K562 (cell line): Measurements from ENCODE around the gene SUPT5H. TPM values are rescaled to one million over a fixed set of nuclear protein-coding genes. Genes with fewer than 3 reads are reported as not detected.
A peak's percentile ranks its signal among the peaks of the same experiment; 100 is the strongest.

Experiments
- CBFB ChIP-seq: sonication (generic); formaldehyde crosslinking; IDR thresholded peaks from 2 replicates; pipeline ENCODE4 v1.4.0; 2020; ENCODE audit warnings: mild to moderate bottlenecking, missing genetic modification reagents
- CCAR2 ChIP-seq: fragments of 200-400 bp; formaldehyde crosslinking; IDR thresholded peaks from 2 replicates; pipeline ENCODE4 v1.6.1; 2017; ENCODE audit warnings: mild to moderate bottlenecking, low read depth, low read length
- CTBP1 ChIP-seq: fragments of 450-650 bp; IDR thresholded peaks from 2 replicates; pipeline ENCODE4 v1.6.1; 2016; ENCODE audit warnings: borderline replicate concordance
- EGR1 ChIP-seq: fragments of 450-650 bp; conservative IDR thresholded peaks from 2 replicates; pipeline ENCODE4 v1.6.1; 2017; ENCODE audit warnings: mild to moderate bottlenecking
- ESRRB ChIP-seq: fragments of 250-450 bp; sonication (Bioruptor Pico); IDR thresholded peaks from 2 replicates; pipeline ENCODE4 v1.5.0; 2020; ENCODE audit warnings: mild to moderate bottlenecking, moderate library complexity, borderline replicate concordance
- HDAC1 ChIP-seq, 2 experiments: fragments of 450-650 bp; IDR thresholded peaks; 2 replicates each; pipeline ENCODE4 v1.6.1; 2016 to 2017; ENCODE audit warnings: inconsistent platforms in 1 of 2, mild to moderate bottlenecking in 1 of 2, moderate library complexity in 1 of 2
- HEY1 ChIP-seq: fragments of 250-450 bp; sonication (Bioruptor Pico); IDR thresholded peaks from 2 replicates; pipeline ENCODE4 v1.5.0; 2020; ENCODE audit warnings: mild to moderate bottlenecking, moderate library complexity, borderline replicate concordance
- LEF1 ChIP-seq: fragments of 450-650 bp; IDR thresholded peaks from 2 replicates; pipeline ENCODE4 v1.6.1; 2016; ENCODE audit warnings: mild to moderate bottlenecking
- NR2F6 ChIP-seq: fragments of 450-650 bp; formaldehyde crosslinking; IDR thresholded peaks from 2 replicates; pipeline ENCODE4 v1.4.0; 2020; ENCODE audit warnings: mild to moderate bottlenecking
- PCBP2 ChIP-seq: fragments of 200-400 bp; formaldehyde crosslinking; IDR thresholded peaks from 2 replicates; pipeline ENCODE4 v1.6.1; 2018; ENCODE audit warnings: low read length, low read depth, mild to moderate bottlenecking, moderate library complexity; ENCODE audit not compliant: poor library complexity, severe bottlenecking
- POLR2B ChIP-seq: fragments of 450-650 bp; IDR thresholded peaks from 2 replicates; pipeline ENCODE4 v1.6.1; 2018; ENCODE audit warnings: low read depth; ENCODE audit not compliant: partially characterized antibody
- PRPF4 ChIP-seq: fragments of 200-400 bp; formaldehyde crosslinking; IDR thresholded peaks from one replicate; pipeline ENCODE4 v1.6.1; 2017; ENCODE audit warnings: low read length, low read depth, mild to moderate bottlenecking; ENCODE audit not compliant: insufficient read depth, poor library complexity, severe bottlenecking
- RBBP5 ChIP-seq: fragments of 200-600 bp; sonication (generic); IDR thresholded peaks from 2 replicates; pipeline ENCODE4 v1.6.1; 2012; ENCODE audit warnings: borderline replicate concordance, mild to moderate bottlenecking, low read length, control low read depth, inconsistent platforms; ENCODE audit not compliant: insufficient read depth, poor library complexity, severe bottlenecking
- SAP30 ChIP-seq: fragments of 200-600 bp; sonication (generic); IDR thresholded peaks from 2 replicates; pipeline ENCODE4 v1.6.1; 2012; ENCODE audit warnings: borderline replicate concordance, low read depth, mild to moderate bottlenecking, moderate library complexity, low read length, control low read depth, inconsistent platforms; ENCODE audit not compliant: insufficient read depth, poor library complexity, severe bottlenecking
- SIN3B ChIP-seq: fragments of 450-650 bp; IDR thresholded peaks from 2 replicates; pipeline ENCODE4 v1.6.1; 2017; ENCODE audit warnings: low read depth, mild to moderate bottlenecking, moderate library complexity
- SPI1 ChIP-seq: IDR thresholded peaks from 2 replicates; pipeline ENCODE4 v1.6.1; 2011; ENCODE audit warnings: low read depth, low read length, control low read depth, borderline replicate concordance
- TAF9B ChIP-seq: fragments of 450-650 bp; IDR thresholded peaks from 2 replicates; pipeline ENCODE4 v1.6.1; 2018; ENCODE audit warnings: mild to moderate bottlenecking; ENCODE audit not compliant: partially characterized antibody
- TBL1XR1 ChIP-seq, 2 experiments: IDR thresholded peaks; 2 replicates each; pipeline ENCODE4 v1.6.1; 2012; ENCODE audit warnings: improper control_type of control experiment in 2 of 2, low read length in 2 of 2, mild to moderate bottlenecking in 1 of 2
- ZNF780A ChIP-seq: fragments of 250-450 bp; sonication (Bioruptor Pico); IDR thresholded peaks from 2 replicates; pipeline ENCODE4 v1.5.0; 2021; ENCODE audit warnings: mild to moderate bottlenecking
- polyA plus RNA-seq, 8 experiments: library from polyadenylated mRNA; depleted of rRNA in 4 of 8; stranded (reverse) in 5 of 8; unstranded in 3 of 8; fragments of >200 nt; fragmentation: Nextera tagmentation in 2 of 8; fragmentation: Illumina TruSeq in 1 of 8; extraction: Ambion mirVana in 2 of 8; extraction: Trizol in 1 of 8; gene quantifications; 2 replicates each; pipeline versions ENCODE4 v1.2.1 to v1.2.3, GENCODE V29; 2011 to 2014; ENCODE audit warnings: inconsistent platforms in 1 of 8, missing spikeins in 1 of 8
- total RNA-seq, 7 experiments: library from RNA; depleted of rRNA in 6 of 7; stranded (reverse); fragments of >200 nt in 6 of 7; fragmentation: Illumina TruSeq in 2 of 7; extraction: Trizol in 2 of 7; gene quantifications; 2 replicates each; pipeline versions ENCODE4 v1.2.1 to v1.2.3, GENCODE V29; 2011 to 2021; ENCODE audit warnings: low replicate concordance in 1 of 7
- TF ChIP-seq, protein P1 (sequence below): fragments of 200-800 bp; sonication (Bioruptor generic); IDR thresholded peaks from 2 replicates; pipeline ENCODE4 v1.6.1; 2017; ENCODE audit warnings: missing genetic modification characterization, missing compliant biosample characterization
- TF ChIP-seq, protein P2 (sequence below): fragments of 250-450 bp; sonication (Bioruptor Pico); IDR thresholded peaks from 2 replicates; pipeline ENCODE4 v1.4.0; 2020; ENCODE audit warnings: mild to moderate bottlenecking, moderate library complexity

SUPT5H gene
- total and polyA plus RNA-seq, 9 of the 15 experiments (the other 6 are each of a cell fraction or from before 2014, with no cell fraction given) = 13.3 to 85.9 (median 35.9) TPM

DNA sequence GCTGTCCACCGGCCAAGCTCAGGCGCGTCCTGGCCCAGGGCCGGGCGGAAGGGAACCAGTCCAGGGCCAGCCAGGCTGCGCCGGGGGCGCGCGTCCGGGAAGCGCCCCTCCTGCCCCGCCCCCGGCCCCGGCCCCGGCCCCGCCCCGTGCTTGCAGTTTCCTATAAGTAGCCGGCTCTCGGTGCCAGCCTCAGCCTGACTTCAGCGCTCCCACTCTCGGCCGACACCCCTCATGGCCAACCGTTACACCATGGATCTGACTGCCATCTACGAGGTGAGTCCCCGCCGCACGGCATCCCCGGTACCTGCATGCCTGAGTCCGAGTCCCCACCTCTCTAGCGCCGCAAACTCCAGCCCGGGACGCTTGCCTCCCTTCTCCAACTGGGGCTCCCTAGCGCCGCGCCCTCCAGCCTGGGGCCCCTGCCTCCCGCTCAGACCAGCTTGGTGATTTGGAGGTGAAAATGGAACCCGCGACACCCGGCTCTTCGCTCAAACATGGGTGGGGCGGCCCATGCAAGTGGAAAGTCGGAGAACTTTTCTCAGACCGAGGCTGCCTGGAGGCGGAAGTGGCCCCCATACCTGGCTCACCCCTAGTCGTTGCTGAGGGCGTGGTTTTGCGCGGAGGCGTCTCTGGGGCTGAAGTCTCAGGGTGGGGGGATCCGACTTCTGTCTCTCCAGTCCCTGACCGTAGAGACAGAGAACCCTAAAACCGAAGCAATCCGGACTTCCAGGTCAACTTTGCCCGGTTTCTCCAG lies 38.5 kb upstream of the SUPT5H start, which contains the start of gene ZFP36 (continued):
- TF ChIP-seq, protein P1, sequence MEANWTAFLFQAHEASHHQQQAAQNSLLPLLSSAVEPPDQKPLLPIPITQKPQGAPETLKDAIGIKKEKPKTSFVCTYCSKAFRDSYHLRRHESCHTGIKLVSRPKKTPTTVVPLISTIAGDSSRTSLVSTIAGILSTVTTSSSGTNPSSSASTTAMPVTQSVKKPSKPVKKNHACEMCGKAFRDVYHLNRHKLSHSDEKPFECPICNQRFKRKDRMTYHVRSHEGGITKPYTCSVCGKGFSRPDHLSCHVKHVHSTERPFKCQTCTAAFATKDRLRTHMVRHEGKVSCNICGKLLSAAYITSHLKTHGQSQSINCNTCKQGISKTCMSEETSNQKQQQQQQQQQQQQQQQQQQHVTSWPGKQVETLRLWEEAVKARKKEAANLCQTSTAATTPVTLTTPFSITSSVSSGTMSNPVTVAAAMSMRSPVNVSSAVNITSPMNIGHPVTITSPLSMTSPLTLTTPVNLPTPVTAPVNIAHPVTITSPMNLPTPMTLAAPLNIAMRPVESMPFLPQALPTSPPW (CRISPR knock-in tag) = peak; percentile 87
- TF ChIP-seq HEY1 (no peak), TAF9B (peak; percentile 34), POLR2B (peak; percentile 98), SIN3B (peak; percentile 29; the same call in 1 of the 2 replicates), SPI1 (peak; percentile 67; the same call in 1 of the 2 replicates), TBL1XR1 (IDR thresholded peaks at IDR 0.05; ENCODE audit: low read length in 2 of 2) (no peak), HDAC1 (IDR thresholded peaks at IDR 0.05) (peak in 1 of 2 experiments; percentile 29; a peak in 1 of 4 replicates), CBFB (CRISPR knock-in tag) (no peak), SAP30 (peak; percentile 73), CCAR2 (no peak), RBBP5 (peak; percentile 57), PRPF4 (peak; percentile 74), CTBP1 (peak; percentile 60; the same call in 1 of the 2 replicates), NR2F6 (CRISPR knock-in tag) (no peak), PCBP2 (no peak), ZNF780A (CRISPR knock-in tag) (no peak), ESRRB (CRISPR knock-in tag) (no peak), LEF1 (0 out of 2 replicates have a peak, but pooled peaks have one; percentile 2), EGR1 (peak; percentile 66)
- TF ChIP-seq, protein P2, sequence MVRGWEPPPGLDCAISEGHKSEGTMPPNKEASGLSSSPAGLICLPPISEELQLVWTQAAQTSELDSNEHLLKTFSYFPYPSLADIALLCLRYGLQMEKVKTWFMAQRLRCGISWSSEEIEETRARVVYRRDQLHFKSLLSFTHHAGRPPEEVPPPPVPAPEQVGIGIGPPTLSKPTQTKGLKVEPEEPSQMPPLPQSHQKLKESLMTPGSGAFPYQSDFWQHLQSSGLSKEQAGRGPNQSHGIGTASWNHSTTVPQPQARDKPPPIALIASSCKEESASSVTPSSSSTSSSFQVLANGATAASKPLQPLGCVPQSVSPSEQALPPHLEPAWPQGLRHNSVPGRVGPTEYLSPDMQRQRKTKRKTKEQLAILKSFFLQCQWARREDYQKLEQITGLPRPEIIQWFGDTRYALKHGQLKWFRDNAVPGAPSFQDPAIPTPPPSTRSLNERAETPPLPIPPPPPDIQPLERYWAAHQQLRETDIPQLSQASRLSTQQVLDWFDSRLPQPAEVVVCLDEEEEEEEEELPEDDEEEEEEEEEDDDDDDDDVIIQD (CRISPR knock-in tag) = no peak
